Myocyte (in vitro differentiated cells): ENCODE data around the gene SV2C. TPM values are rescaled to one million over a fixed set of nuclear protein-coding genes. Genes with fewer than 3 reads are reported as not detected.
"Not testable (repeated sequence)": the region's sequence is repeated elsewhere in the genome, so short reads cannot be mapped to it uniquely, and the experiment has no call there.

ENCODE experiments used
- DNase-seq: peaks from one replicate; pipeline ENCODE4 v3.0.0-alpha.2; 2012; ENCODE audit warnings: low read depth
- total RNA-seq: library from RNA; depleted of rRNA; stranded (reverse); fragments of >200 nt; gene quantifications from 2 replicates; pipeline ENCODE4 v1.2.3, GENCODE V29; 2014

Gene SV2C
- total RNA-seq, 1 donor from 2014 or later: not detected

GRCh38 chr5:76199336-76200318 is 116.4 kb downstream of the SV2C start:
- DNase-seq: no peak

- DNase-seq: no peak
Observed at GRCh38 chr5:76202182-76202581, 119.0 kb downstream of the SV2C start.

- DNase-seq: no peak
Observed at GRCh38 chr5:76204191-76204590, 121.0 kb downstream of the SV2C start.

- DNase-seq: no peak
Observed at GRCh38 chr5:76204713-76205112, 121.5 kb downstream of the SV2C start.

GRCh38 chr5:76207120-76207519 is 123.9 kb downstream of the SV2C start:
- no peak for DNase-seq

GRCh38 chr5:76209297-76209696 is 126.1 kb downstream of the SV2C start:
- no peak for DNase-seq

GRCh38 chr5:76210946-76211345 is 127.8 kb downstream of the SV2C start:
- no peak for DNase-seq

- no peak for DNase-seq
Observed at GRCh38 chr5:76213858-76214257, 130.7 kb downstream of the SV2C start.

- no peak for DNase-seq
Observed at GRCh38 chr5:76216748-76217147, 133.6 kb downstream of the SV2C start.

GRCh38 chr5:76219636-76220035 is 136.5 kb downstream of the SV2C start:
- no peak for DNase-seq

GRCh38 chr5:76221311-76221710 is 138.1 kb downstream of the SV2C start:
- no peak for DNase-seq

- DNase-seq: no peak
Observed at GRCh38 chr5:76222318-76222717, 139.1 kb downstream of the SV2C start.

- no peak for DNase-seq
Observed at GRCh38 chr5:76223696-76224095, 140.5 kb downstream of the SV2C start.

GRCh38 chr5:76224898-76225297 is 141.7 kb downstream of the SV2C start:
- no peak for DNase-seq

- DNase-seq: no peak
Observed at GRCh38 chr5:76225336-76225735, 142.2 kb downstream of the SV2C start.

GRCh38 chr5:76229900-76230299 is 146.7 kb downstream of the SV2C start:
- no peak for DNase-seq

GRCh38 chr5:76230711-76231285 is 147.6 kb downstream of the SV2C start:
- no peak for DNase-seq

GRCh38 chr5:76234665-76235064 is 151.5 kb downstream of the SV2C start:
- DNase-seq: no peak

GRCh38 chr5:76236684-76237083 is 153.5 kb downstream of the SV2C start:
- DNase-seq: no peak

- no peak for DNase-seq
Observed at GRCh38 chr5:76240336-76240735, 157.2 kb downstream of the SV2C start.

- not testable (repeated sequence) for DNase-seq
Observed at GRCh38 chr5:76242155-76242554, 159.0 kb downstream of the SV2C start.

GRCh38 chr5:76245590-76245989 is 162.4 kb downstream of the SV2C start:
- no peak for DNase-seq

- no peak for DNase-seq
Observed at GRCh38 chr5:76249621-76250020, 166.4 kb downstream of the SV2C start.
